HCT116 (cell line): ENCODE results near the gene CCDC30.

Experiments
- ELF1 ChIP-seq: IDR thresholded peaks from 2 replicates; pipeline ENCODE4 v1.6.1; 2012; ENCODE audit warnings: low read depth, borderline replicate concordance
- EZH2 ChIP-seq: fragments of 200-600 bp; sonication (generic); IDR thresholded peaks from 2 replicates; pipeline ENCODE4 v1.6.1; 2017; ENCODE audit warnings: antibody characterized with exemption, mixed run types
- EZH2phosphoT487 ChIP-seq: fragments of 200-600 bp; IDR thresholded peaks from 2 replicates; pipeline ENCODE4 v1.6.1; 2018; ENCODE audit warnings: antibody characterized with exemption, borderline replicate concordance
- POLR2A ChIP-seq: IDR thresholded peaks from 2 replicates; pipeline ENCODE4 v1.7.0; 2011; ENCODE audit warnings: borderline replicate concordance; ENCODE audit not compliant: insufficient read depth, insufficient read length; ENCODE audit errors: extremely low read depth
- POLR2AphosphoS5 ChIP-seq: IDR thresholded peaks from 2 replicates; pipeline ENCODE4 v1.6.1; 2011; ENCODE audit warnings: mild to moderate bottlenecking, low read depth, low read length, moderate library complexity
- RAD21 ChIP-seq: IDR thresholded peaks from 2 replicates; pipeline ENCODE4 v1.6.1; 2012; ENCODE audit warnings: low read depth, mild to moderate bottlenecking
- SIN3A ChIP-seq: IDR thresholded peaks from 2 replicates; pipeline ENCODE4 v1.6.1; 2012; ENCODE audit warnings: low read depth
- SP1 ChIP-seq: IDR thresholded peaks from 2 replicates; pipeline ENCODE4 v1.6.1; 2012; ENCODE audit warnings: low read depth
- TF ChIP-seq, protein P1 (sequence below), 3 experiments: fragments of 200-600 bp in 1 of 3; sonication (generic) in 1 of 3; IDR thresholded peaks in 2 of 3; conservative IDR thresholded peaks in 1 of 3; 2 replicates each; pipeline ENCODE4 v1.5.1; 2012 to 2017; ENCODE audit warnings: low read depth in 2 of 3, low read length in 2 of 3, antibody characterized with exemption in 1 of 3, borderline replicate concordance in 1 of 3, control low read depth in 1 of 3, mild to moderate bottlenecking in 1 of 3, mixed read lengths in 1 of 3, mixed run types in 1 of 3, moderate library complexity in 1 of 3; ENCODE audit not compliant: insufficient read depth in 1 of 3
- TF ChIP-seq, protein P2 (sequence below): IDR thresholded peaks from 2 replicates; pipeline ENCODE4 v1.6.1; 2011; ENCODE audit warnings: mild to moderate bottlenecking, low read length, moderate library complexity; ENCODE audit not compliant: insufficient replicate concordance; ENCODE audit errors: extremely low read depth
- TF ChIP-seq, protein P3 (sequence below): IDR thresholded peaks from 2 replicates; pipeline ENCODE4 v1.6.1; 2012; ENCODE audit warnings: low read depth

DNA sequence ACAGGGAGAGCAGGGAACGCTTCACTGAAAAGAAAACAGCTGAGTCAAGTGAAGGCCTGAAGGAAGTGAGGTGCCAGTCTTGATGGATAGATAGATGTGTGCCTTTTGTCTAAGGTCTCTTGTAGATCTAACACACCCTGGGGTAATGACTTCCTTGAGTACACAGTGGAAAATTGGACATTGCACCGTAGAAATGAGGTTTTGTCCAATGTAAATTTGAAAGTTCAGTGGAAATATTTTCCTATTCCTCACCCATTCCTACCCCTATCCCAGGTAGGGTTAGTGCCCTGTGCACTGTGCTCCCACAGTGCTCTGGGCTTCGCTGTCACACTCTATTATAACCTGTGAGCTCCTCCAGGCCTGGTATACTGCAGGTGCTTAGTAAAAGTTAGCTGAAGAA is 31.6 kb upstream of the CCDC30 start:
- TF ChIP-seq, protein P1, sequence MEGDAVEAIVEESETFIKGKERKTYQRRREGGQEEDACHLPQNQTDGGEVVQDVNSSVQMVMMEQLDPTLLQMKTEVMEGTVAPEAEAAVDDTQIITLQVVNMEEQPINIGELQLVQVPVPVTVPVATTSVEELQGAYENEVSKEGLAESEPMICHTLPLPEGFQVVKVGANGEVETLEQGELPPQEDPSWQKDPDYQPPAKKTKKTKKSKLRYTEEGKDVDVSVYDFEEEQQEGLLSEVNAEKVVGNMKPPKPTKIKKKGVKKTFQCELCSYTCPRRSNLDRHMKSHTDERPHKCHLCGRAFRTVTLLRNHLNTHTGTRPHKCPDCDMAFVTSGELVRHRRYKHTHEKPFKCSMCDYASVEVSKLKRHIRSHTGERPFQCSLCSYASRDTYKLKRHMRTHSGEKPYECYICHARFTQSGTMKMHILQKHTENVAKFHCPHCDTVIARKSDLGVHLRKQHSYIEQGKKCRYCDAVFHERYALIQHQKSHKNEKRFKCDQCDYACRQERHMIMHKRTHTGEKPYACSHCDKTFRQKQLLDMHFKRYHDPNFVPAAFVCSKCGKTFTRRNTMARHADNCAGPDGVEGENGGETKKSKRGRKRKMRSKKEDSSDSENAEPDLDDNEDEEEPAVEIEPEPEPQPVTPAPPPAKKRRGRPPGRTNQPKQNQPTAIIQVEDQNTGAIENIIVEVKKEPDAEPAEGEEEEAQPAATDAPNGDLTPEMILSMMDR (IDR thresholded peaks at IDR 0.05 in 2 of 3, conservative IDR thresholded peaks at IDR 0.05 in 1 of 3; ENCODE audit: borderline replicate concordance in 1 of 3, insufficient read depth in 1 of 3, low read depth in 2 of 3, low read length in 2 of 3) = no peak
- TF ChIP-seq SIN3A = no peak
- TF ChIP-seq POLR2A = no peak
- no peak for TF ChIP-seq EZH2
- TF ChIP-seq POLR2AphosphoS5 = no peak
- no peak for TF ChIP-seq RAD21
- TF ChIP-seq ELF1 = no peak
- no peak for TF ChIP-seq EZH2phosphoT487
- TF ChIP-seq SP1 = no peak
- TF ChIP-seq, protein P2, sequence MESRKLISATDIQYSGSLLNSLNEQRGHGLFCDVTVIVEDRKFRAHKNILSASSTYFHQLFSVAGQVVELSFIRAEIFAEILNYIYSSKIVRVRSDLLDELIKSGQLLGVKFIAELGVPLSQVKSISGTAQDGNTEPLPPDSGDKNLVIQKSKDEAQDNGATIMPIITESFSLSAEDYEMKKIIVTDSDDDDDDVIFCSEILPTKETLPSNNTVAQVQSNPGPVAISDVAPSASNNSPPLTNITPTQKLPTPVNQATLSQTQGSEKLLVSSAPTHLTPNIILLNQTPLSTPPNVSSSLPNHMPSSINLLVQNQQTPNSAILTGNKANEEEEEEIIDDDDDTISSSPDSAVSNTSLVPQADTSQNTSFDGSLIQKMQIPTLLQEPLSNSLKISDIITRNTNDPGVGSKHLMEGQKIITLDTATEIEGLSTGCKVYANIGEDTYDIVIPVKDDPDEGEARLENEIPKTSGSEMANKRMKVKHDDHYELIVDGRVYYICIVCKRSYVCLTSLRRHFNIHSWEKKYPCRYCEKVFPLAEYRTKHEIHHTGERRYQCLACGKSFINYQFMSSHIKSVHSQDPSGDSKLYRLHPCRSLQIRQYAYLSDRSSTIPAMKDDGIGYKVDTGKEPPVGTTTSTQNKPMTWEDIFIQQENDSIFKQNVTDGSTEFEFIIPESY = no peak
- TF ChIP-seq, protein P3, sequence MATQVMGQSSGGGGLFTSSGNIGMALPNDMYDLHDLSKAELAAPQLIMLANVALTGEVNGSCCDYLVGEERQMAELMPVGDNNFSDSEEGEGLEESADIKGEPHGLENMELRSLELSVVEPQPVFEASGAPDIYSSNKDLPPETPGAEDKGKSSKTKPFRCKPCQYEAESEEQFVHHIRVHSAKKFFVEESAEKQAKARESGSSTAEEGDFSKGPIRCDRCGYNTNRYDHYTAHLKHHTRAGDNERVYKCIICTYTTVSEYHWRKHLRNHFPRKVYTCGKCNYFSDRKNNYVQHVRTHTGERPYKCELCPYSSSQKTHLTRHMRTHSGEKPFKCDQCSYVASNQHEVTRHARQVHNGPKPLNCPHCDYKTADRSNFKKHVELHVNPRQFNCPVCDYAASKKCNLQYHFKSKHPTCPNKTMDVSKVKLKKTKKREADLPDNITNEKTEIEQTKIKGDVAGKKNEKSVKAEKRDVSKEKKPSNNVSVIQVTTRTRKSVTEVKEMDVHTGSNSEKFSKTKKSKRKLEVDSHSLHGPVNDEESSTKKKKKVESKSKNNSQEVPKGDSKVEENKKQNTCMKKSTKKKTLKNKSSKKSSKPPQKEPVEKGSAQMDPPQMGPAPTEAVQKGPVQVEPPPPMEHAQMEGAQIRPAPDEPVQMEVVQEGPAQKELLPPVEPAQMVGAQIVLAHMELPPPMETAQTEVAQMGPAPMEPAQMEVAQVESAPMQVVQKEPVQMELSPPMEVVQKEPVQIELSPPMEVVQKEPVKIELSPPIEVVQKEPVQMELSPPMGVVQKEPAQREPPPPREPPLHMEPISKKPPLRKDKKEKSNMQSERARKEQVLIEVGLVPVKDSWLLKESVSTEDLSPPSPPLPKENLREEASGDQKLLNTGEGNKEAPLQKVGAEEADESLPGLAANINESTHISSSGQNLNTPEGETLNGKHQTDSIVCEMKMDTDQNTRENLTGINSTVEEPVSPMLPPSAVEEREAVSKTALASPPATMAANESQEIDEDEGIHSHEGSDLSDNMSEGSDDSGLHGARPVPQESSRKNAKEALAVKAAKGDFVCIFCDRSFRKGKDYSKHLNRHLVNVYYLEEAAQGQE = no peak
